HG03103 (cell line): Measurements from ENCODE around the gene BAHCC1.

Experiments used
- ATAC-seq: cut with Tn5 transposase; IDR thresholded peaks from one replicate; pipeline ENCODE4 v1.9.1; 2021; ENCODE audit warnings: low read depth; ENCODE audit not compliant: unreplicated experiment

The BAHCC1 gene

DNA sequence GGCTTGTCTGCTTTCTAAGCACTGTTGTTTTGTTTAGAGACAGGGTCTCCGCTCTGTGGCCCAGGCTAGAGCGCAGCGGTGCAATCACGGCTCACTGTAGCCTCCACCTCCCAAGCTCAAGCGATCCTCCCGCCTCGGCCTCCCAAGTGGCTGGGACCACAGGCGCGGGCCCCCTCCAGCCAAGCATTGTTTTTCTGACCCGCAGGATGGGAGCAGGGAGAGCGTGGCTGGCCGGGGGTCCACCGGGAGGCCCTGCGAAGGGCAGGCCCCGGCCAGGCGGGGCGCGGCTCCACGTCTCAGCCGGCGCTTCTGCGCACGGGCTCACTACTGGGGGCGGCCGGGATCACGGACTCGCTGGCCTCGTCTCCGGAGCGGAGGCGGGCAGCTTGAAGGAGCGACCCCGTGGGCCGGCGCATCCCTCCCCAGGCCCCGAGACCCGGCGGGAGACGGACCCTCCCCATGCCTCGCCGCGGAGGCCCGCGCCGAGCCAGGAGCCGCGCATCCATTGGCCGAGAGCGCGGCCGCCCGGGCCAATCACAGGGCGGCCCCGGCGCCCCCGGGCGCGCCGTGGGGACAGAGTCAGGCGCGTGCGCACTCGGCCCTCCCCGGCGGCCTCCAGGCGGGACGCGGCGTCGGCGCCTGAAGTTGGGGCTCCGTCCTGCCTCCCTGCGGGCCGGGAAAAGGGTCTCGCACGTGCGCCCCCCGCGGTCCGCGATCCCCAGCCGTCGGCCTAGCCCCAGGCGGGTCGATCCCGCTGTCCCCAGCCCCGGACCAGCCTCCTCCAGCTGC, 92.4 kb downstream of the BAHCC1 start:
- no peak for ATAC-seq

DNA sequence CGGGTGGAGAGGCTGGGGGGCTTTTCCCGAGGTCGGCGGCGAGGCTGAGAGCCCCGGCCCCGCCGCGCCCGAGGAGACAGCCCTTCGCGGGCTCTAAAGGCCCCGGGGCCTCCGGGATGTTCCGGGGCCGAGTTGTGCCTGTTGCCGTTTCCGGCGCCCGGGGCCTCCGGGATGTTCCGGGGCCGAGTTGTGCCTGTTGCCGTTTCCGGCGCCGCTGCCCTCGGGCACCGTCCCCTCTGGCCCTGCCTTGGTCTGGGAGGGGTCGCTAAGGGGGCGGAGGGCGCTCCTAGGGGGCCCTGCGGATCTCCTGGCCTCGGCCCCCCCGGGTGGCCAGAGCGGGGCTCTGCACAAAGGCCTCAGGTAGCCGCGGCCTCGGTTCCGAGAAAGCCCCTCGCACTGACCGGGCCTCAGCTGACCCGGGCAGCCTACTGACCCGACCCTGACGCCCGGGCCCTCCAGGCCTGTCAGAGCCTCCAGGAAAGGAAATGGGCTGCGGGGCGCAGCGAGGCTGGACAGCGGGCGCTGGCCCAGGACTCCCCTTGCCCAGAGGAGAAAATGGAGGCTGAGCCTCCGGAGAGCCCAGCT, 93.1 kb downstream of the BAHCC1 start:
- ATAC-seq: no peak

- ATAC-seq: no peak
Observed at GRCh38 chr17:81489012-81489997, 94.0 kb downstream of the BAHCC1 start.

DNA sequence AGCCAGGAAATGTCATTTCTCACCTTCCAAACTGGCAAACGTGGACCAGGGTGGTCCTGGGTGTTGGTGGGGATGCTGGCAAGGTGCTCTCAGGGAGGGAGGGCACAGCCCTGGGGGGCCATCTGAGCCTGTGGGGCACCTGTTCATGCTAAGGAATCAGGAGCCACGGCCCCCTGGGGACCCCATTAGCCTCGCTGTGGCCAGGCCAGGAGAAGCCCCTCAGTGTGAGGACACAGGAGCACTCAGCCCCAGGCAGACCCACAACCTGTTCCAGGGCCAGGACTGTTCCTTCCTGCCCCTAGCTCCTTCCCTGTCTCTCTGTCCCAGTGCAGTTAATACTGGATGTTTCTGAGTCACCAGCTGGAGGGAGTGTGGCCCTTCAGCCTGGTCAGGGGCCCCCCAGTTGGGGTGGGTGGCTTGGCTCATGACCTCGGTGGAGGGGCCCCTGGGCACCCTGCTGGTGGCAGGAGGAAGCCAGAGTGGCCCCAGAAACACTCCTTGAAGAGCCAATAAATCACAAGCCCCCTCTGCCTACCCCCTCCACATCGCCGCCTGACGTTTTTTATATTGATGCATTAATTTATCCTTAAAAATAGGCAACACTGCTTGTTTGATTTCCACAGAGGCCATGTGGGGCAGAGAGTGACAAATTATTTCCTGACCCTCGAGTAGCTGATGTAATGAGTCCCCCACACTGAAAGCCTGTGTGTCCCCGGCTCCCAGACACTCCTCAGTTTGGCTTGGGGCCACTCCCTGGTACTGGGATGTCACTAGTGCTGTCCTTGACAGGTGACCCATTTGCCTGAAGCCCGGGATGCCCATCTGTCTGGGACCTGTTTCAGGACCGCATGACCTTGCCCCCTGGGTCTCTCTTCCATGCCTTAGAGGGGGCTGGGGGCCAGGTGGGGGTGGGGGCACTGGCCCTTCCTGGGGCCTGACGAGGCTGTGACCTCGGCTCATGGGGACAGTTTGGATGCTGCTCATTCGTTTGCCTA, 95.0 kb downstream of the BAHCC1 start:
- ATAC-seq: no peak

GRCh38 chr17:81491181-81491581, 95.9 kb downstream of the BAHCC1 start:
- no peak for ATAC-seq

DNA sequence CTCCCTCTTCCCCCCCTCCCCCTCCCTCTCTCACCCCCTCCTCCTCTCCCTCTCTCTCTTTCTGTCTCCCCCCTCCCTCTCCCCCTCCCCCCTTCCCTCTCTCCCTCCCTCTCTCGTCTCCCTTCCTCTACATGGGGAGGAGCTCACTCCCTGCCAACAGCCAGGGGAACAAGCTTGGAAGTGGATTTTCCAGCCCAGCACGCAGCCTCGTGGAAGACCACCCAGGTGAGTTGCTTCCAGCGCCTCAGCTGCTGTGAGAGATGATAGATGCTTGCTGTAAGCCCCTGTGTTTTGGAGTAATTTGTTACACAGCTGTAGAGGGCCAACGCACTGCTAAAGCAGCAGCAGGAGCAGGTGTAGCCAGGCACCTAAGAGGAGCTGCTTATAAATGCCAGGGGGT, 96.5 kb downstream of the BAHCC1 start:
- no peak for ATAC-seq

- no peak for ATAC-seq
Observed at GRCh38 chr17:81492202-81492601, 96.9 kb downstream of the BAHCC1 start.

DNA sequence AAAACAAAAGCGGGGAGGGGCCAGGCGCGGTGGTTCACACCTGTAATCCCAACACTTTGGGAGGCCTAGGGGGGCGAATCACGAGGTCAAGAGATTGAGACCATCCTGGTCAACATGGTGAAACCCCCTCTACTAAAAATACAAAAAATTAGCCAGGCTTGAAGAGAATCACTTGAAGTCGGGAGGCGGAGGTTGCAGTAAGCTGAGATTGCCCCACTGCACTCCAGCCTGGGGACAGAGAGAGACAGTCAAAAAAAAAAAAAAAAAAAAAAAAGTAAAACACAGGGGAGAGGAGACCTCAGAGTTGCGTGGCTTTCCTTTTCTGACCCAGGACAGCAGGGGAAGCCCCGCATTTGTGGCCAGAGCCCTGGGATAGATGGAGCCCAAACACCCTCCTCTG, 97.4 kb downstream of the BAHCC1 start:
- ATAC-seq: no peak

GRCh38 chr17:81493198-81494038, 98.2 kb downstream of the BAHCC1 start:
- ATAC-seq: no peak

DNA sequence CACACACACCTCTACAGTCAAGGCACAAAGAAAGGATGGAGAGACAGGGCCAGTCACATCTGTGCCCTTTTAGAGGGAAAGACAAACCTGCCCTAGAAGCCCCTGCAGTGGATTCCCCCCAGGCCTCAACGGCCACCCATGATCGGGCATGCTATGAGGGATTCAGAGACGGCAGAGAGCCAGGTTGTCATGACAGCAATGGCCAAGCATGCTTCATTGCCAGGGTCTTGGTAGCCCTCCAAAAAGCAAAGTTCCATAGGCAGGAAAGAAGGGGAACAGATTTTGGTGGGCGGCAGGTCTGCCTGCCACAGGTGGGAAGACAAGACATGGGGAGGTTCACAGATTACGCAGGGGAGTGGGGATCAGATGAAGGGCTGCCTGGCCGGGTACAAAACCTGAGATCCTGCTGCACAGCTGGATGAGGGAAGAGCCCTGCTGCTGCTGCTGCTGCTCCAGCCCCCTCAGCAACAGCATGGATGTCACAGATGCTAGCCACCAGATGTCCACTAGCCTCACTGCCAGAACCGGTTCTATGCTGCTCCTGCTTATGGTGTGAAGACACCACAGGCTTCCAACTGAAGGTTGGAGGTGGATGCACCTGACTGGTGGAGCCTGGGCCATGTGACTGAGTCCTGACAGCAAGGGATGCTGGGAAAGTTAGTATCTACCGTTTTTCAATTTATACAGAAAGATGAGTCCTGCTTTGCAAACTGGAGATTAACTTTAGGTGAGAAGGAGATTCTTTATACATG, 99.5 kb downstream of the BAHCC1 start:
- no peak for ATAC-seq

DNA sequence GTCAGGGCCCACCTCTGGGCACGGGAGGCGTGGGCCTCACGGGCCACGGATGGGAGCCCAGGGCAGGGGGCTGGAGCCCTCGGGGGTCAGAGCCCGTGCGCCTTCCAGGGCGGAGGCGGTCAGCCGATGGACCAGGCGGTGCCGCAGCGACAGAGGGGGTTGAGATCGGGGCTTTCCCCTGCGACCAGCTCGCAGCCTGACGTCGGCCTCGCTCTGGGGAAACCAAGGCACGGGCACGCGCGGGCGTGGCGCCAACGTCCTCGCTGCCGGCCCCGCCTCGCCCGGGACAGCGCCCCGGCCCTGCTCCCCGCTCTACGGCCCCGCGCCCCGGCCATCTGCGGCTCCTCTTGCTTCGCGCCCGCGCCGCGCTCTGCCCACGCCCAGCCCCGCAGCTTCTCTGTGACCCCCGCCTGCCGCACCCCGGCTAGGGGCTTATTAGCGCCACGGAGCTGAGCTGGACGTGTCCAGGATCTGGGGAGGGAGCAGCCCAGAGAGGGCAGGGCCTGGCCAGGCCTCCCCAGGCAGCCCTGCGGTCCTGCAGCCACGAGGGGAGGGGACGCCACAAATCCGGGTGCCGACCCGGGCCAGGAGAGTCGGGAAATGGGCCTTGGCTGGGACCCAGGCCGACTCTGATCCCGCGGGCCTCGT, 103.8 kb downstream of the BAHCC1 start:
- no peak for ATAC-seq

DNA sequence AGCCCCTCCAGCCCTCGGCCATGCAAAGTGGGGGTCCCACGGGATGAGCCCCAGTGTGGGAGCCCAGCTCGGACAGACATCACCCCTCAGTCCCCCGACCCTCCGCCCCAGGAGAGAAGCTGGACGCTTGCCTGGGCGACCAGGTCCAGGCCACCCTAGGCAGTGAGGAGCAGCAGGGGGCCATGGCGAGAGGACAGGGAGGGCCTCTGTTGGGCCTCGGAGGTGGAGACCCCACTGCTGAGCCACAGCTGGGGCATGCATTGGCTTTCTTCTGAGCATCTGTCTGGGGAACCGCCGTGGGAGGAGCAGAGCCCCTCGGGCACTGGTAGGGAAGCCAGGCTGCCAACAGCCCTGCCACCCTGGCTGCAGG, 104.3 kb downstream of the BAHCC1 start:
- ATAC-seq: no peak

- ATAC-seq: no peak
Observed at GRCh38 chr17:81500047-81500446, 104.8 kb downstream of the BAHCC1 start.

- ATAC-seq: no peak
Observed at GRCh38 chr17:81502471-81503017, 107.3 kb downstream of the BAHCC1 start.

GRCh38 chr17:81503619-81504018, 108.4 kb downstream of the BAHCC1 start:
- ATAC-seq: no peak

- no peak for ATAC-seq
Observed at GRCh38 chr17:81508639-81509206, 113.5 kb downstream of the BAHCC1 start.

GRCh38 chr17:81509207-81509971, 114.1 kb downstream of the BAHCC1 start:
- ATAC-seq: no peak
